HG02885 (cell line): Measurements from ENCODE around the gene ACER3.
"Not testable (repeated sequence)": the region's sequence is repeated elsewhere in the genome, so short reads cannot be mapped to it uniquely, and the experiment has no call there.

Experiments
- ATAC-seq: cut with Tn5 transposase; IDR thresholded peaks from one replicate; pipeline ENCODE4 v1.9.1; 2021; ENCODE audit warnings: mild to moderate bottlenecking; ENCODE audit not compliant: unreplicated experiment, poor library complexity

Gene ACER3

GRCh38 chr11:76911415-76911808 lies 50.7 kb downstream of the ACER3 start:
- no peak for ATAC-seq

DNA sequence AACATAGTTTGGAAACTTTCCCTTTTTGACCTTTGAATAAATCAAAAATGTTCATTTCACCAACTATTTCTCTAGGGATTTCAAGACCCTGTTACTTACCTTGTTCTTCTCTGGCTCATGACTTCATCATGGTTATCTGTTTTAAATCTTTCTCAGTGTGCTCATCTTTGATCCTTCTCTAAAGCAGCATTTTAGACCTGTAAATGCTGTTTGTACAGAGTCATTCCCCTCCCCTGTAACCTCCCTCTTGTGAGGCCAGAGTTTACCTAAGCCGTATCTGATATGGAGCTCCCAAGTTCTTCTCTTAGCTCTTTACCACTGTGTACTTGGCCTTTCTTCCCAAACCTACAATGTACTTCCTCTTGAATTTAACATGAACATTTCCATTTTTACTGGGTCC lies 56.0 kb downstream of the ACER3 start:
- ATAC-seq: no peak

DNA sequence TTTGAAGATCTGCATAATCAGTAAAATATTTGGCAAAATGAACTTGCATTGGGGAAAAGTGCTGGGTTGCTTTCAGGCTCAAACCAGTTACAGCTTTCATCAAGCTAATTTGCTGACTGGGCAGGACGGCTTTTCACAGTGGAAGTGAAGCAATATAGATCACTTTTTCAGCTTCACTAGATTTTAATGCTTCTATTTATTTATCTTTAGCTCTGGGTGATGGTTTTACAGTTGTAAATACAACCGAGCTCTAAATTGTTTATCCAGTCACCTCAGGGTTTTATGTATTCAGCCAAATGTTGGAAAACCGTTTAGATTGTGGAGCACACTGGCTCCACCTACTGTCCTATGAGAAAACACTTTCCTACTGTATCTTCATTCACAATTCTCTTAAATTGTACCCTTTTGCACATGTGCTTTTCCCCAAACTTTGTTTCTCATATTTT lies 58.2 kb downstream of the ACER3 start:
- no peak for ATAC-seq

DNA sequence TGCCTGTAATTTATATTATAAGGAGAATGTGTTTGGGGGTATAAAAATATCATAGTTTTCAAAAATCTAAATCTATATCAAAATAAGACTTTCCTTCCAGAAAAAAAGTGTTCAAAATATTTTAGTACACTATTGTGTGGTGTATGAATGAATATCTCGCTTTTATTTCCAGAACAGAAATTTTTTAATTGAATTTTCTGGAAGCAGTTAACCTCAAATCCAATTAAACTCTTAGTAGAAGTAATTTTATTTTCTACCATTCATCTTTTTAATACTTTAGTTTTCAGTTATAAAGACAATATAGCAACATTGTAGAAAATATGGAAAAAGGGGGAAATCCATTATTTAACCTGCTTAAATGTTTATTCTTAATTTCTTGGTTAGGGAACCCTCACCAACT lies 58.7 kb downstream of the ACER3 start:
- no peak for ATAC-seq

DNA sequence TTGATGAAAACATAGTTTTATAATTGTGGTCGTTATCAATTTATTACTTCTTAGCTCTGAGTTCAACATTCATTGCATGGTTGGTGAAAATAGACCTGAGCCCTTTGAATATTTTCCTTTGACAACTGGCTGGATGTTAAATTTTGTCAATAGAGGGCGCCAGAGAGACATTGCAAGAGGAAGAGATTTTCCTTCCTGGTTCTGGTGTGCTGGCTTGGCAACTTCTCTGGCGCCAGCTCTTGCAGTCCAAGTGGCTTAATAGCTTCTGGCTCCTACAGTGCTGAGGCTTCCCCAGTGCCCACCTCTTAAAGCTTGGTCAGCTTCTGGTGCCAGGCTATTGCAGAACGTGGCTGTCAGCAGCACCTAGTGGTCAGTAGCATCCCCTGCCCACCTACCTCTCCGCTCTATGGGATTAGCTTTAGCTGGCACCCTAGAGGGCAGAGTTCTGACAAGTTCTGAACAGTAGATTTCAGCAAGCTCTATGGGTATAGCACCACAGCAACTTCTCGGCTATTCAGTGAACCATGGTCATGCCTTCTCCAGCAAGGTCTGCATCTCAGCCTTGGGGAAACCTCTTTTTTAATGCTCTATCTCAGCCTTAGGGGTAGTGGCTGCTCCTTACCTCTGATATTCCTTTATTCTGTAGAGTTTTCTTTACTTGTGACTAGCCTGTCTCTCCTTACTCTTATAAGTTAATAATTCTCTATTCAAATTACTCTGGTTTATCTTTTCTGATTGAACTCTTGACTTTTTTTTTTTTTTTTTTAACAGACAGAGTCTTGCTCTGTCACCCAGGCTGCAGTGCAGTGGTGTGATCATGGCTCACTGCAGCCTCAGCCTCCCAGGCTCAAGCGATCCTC lies 59.4 kb downstream of the ACER3 start:
- peak; percentile 48 for ATAC-seq

- no peak for ATAC-seq
Measured at GRCh38 chr11:76927160-76927559, 66.4 kb downstream of the ACER3 start.

DNA sequence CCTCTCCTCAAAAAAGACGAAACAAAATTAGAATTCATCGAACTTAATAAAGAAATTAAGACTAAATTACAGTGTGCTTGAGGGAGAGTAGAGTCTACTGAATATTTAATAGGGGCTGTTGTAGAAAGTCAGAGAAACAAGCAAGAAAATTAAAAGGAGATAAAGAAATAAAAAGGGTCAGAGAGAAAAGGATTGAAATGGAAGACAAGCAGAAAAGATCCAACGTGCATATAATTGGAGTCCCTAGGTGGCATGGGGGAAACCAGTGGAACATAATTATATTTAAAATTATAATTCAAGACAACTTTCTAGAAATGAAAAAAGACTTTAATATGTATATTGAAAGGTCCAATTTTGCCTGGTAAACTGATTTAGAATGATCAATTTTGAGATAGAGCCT lies 74.3 kb downstream of the ACER3 start:
- ATAC-seq: no peak

DNA sequence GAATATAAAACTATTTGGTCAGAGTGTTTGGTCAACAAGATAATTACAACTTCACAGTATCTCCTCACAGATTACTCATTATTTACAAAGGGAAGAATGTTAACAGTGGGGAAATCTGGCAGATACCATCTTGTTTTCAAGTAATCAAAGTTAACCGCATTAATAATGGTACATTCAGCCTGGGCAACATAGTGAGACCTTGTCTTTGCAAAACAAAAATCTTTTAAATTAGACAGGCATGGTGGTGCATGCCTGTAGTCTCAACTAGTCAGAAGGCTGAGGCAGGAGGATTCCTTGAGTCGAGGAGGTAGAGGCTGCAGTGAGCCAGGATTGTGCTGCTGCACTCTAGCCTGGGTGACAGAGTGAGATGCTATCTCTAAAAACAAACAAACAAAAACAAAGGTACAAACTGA lies 78.5 kb downstream of the ACER3 start:
- no peak for ATAC-seq

- no peak for ATAC-seq
Measured at GRCh38 chr11:76944225-76944624, 83.5 kb downstream of the ACER3 start.

GRCh38 chr11:76946223-76946622 lies 85.5 kb downstream of the ACER3 start:
- ATAC-seq: no peak

- ATAC-seq: no peak
Measured at GRCh38 chr11:76947190-76947589, 86.5 kb downstream of the ACER3 start.

DNA sequence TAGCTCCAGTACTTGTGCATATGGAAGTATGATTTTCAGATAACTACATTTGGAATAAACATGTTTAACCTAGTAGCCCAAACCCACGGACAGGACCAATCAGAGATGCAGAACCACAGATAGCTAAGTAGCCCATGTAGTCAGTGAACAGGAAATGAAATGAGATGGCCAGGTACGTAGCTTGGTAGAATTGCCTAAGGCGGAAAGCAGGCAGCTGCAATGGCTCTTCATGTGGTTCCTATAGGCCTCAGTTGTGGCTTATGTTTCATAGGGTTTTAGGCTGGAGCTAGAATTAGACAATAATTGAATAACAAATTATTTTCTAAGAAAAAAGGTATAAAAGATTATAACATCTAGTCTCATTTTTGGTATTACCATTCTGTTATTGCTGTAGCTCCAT lies 87.1 kb downstream of the ACER3 start:
- no peak for ATAC-seq

- no peak for ATAC-seq
Measured at GRCh38 chr11:76955459-76956114, 94.9 kb downstream of the ACER3 start.

DNA sequence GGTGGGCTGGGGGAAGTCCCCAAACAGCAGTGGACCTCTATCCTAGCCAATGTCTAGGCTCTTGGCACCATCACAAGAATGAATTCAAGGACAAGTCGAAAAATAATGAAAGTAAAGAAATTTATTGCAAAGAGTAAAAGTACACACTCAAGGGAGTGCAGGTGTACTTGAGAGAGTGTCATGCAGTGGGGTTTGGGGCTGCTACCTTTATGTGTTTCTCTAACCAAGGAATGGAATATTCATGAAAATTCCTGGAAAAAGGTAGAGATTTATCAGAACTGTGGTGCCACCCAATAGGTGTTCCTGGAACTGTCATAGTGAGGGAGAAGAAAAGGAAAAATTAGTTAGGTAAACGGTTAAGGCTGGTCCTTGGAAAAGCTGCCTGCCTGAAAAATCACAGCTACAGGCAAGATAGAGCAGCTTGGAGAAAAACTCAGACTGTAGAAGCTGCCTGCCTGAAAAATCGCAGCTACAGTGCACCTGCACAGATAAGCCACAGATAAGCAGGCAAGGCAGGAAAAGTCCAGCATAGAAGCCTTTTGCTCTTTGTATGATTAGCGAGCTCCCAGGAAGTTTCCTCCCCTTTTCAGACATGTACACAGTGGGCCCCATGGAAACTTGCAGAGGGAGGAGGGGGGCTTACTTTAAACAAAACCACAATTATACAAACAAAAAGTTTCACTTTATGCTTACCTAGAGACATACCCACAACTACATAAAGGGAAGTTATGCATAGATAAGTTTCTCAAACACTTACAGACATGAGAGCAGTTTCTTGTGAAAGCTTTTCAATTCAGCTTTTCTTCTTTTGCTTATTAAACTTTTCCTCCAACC lies 102.1 kb downstream of the ACER3 start:
- no peak for ATAC-seq

GRCh38 chr11:76963417-76964168 lies 102.9 kb downstream of the ACER3 start:
- ATAC-seq: not testable (repeated sequence)

DNA sequence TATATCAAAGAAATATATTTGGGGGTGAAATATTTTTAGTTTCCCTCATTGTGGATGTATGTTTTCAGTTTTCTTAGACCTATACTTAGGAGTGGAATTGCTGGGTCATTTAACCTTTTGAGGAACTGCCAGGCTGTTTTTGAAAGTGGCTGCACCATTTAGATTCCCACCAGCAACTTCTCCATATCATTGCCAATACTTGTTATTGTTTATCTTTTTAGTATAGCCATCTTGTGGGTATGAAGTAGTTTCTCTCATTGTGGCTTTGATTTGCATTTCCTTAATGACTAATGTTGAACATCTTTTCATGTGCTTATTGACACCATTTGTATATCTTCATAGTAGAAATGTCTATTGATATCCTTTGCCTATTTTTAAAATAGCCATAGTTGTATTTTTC lies 111.3 kb downstream of the ACER3 start:
- no peak for ATAC-seq

DNA sequence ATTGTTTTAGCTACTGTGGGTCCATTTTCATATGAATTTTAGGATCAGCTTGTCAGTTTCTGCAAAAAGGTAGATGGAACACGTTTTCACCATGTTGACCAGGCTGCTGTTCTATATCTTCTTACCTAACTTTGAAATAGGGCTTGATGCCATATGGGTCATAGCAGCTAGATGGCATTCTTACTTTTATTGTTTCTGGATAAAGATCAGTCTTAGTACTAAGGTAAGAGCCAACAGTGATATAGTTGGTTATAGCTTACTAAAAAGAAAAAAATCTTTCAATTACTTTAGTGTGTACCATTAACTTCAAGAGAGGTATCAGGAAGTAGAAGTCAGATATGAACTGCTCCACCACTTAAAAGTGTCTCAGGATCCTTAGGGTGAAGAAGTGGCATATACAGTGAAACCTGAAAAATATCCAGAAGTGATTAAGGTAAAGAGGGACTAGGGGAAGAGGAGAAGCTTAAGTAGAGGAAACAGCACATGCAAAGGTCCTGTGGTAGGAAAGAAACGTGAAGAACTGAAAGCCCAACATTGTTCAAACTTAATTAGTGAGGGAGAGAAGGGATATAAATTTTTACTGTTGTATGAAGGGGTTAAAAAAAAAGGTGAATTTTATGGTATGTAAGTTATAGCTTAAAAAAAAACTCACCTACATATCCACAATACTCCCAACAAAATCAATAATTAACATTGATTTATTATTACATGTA lies 113.6 kb downstream of the ACER3 start:
- ATAC-seq: no peak

GRCh38 chr11:76975513-76975912 lies 114.8 kb downstream of the ACER3 start:
- ATAC-seq: no peak

DNA sequence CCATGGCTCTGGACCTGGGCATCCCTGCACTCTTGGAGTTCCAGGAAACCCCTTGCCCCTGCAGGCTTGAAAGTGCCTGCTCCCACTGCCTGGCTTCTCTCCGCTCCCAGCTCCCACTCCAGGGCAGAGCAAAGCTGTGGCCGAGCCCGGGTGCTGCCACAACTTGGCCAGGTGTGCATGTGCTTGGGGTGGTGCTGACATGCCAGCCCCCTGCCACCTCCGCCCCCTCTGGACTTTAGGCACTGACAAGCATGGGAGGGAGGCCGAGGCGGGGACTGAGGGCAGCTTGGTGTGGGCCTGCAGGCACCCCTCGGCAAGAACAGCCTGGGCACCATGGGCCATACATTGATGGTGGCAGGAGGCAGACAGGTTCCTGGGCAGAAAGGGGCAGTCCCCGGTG lies 117.1 kb downstream of the ACER3 start:
- no peak for ATAC-seq

DNA sequence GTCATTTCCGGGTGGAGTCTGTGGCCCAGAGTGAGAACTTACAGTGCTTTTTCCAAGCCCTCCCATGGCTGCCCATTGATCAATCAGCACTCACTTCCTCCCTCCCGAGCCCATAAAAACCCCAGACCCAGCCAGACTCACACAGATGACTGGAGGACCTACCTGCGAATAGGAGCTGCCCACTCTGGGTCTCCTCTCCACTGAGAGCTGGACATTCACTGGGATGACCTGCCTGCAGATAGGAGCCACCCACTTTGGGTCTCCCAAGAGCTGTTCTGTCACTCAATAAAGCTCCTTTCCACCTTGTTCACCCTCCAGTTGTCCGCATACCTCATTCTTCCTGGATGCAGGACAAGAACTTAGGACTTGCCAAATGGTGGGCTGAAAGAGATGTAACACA lies 117.5 kb downstream of the ACER3 start:
- no peak for ATAC-seq
